ENCODE results near the gene LCA5. TPM values are rescaled to one million over a fixed set of nuclear protein-coding genes. Genes with fewer than 3 reads are reported as not detected.

LCA5 gene
- 2.6 and 2.7 TPM in 2 replicates for total RNA-seq

GRCh38 chr6:79536954-79537747, at the start of gene LCA5:
Gene LCA5 (minus strand): TSS chr6:79537430. CDS start chr6:79518894, 18,536 bp downstream.

Other genes with a start within 250 kb of the LCA5 start
- gene SH3BGRL2, start 93.9 kb upstream of the LCA5 start, total RNA-seq = 7.0 and 11.5 TPM in 2 replicates